ENCODE measurements around the gene CAVIN1.
"Not testable (repeated sequence)": the region's sequence is repeated elsewhere in the genome, so short reads cannot be mapped to it uniquely, and the experiment has no call there.

Gene CAVIN1

GRCh38 chr17:42386777-42387657 is 36.0 kb downstream of the CAVIN1 start:
- no peak for DNase-seq (ENCODE audit: low read depth, low spot score)
- peak overlapping the region; percentile 89 for H3K27ac ChIP-seq

GRCh38 chr17:42381898-42382297 is 41.2 kb downstream of the CAVIN1 start:
- H3K27ac ChIP-seq: no peak overlapping the region

GRCh38 chr17:42380935-42381334 is 42.1 kb downstream of the CAVIN1 start:
- no peak overlapping the region for H3K27ac ChIP-seq
- DNase-seq (ENCODE audit: low read depth, low spot score): no peak

More at GRCh38 chr17:42381898-42382297, 41.2 kb downstream of the CAVIN1 start:
- no peak for DNase-seq (ENCODE audit: low read depth, low spot score)

- no peak for DNase-seq (ENCODE audit: low read depth, low spot score)
Observed at GRCh38 chr17:42378959-42379594, 44.0 kb downstream of the CAVIN1 start.

DNA sequence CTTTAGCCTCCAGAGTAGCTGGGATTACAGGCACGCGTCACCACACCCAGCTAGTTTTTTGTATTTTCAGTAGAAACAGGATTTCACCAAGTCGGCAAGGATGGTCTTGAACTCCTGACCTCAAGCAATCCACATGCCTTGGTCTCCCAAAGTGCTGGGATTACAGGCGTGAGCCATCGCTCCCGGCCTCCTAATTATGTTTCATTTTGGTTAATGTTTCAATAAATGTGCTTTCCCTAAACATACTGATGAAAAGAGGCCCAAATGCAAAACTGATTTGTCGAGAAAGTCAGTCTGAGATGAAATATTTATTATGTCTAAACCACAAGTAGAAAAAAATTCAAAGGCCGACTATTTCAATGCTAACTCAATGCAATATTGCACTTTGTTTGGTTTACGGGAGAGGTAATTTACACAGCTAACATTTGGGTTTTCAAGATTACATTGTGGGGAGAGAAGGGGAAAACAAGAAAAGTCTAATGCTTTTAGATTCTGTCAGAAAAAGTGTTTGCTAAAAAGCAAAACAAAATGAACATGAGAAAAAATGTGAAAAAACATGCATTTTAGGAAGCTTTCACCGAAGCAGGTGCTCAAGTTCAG is 44.6 kb downstream of the CAVIN1 start:
- H3K27ac ChIP-seq: peak overlapping the region; percentile 47
- no peak for DNase-seq (ENCODE audit: low read depth, low spot score)

More at GRCh38 chr17:42378959-42379594, 44.0 kb downstream of the CAVIN1 start:
- H3K27ac ChIP-seq: peak overlapping the region; percentile 47

- H3K27ac ChIP-seq: no peak overlapping the region
- no peak for DNase-seq (ENCODE audit: low read depth, low spot score)
Observed at GRCh38 chr17:42373896-42374295, 49.2 kb downstream of the CAVIN1 start.

- DNase-seq (ENCODE audit: low read depth, low spot score): no peak
- H3K27ac ChIP-seq: no peak overlapping the region
Observed at GRCh38 chr17:42372142-42372541, 50.9 kb downstream of the CAVIN1 start.

DNA sequence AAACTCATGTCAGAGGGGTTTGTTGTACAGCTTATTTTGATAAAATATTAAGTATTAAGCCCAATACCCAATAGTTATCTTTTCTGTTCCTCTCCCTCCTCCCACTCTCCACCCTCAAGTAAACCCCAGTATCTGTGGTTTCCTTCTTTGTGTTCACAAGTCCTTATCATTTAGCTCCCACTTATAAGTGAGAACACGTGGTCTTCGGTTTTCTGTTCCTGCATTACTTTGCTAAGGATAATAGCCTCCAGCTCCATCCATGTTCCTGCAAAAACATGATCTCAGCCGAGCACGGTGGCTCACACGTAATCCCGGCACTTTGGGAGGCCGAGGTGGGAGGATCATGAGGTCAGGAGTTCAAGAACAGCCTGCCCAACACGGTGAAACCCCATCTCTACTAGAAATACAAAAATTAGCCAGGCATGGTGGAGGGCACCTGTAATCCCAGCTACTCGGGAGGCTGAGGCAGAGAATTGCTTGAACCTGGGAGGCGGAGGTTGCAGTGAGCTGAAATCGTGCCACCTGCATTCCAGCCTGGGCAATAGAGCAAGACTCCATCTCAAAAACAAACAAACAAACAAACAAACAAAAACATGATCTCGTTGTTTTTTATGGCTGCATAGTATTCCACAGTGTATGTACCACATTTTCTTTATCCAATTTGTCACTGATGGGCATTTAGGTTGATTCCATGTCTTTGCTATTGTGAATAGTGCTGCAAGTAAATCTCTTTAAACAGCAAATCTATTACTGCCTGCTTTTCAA is 54.1 kb downstream of the CAVIN1 start:
- DNase-seq (ENCODE audit: low read depth, low spot score); H3K27ac ChIP-seq: not testable (repeated sequence)

- H3K27ac ChIP-seq; DNase-seq (ENCODE audit: low read depth, low spot score): not testable (repeated sequence)
Observed at GRCh38 chr17:42368310-42368709, 54.7 kb downstream of the CAVIN1 start.

DNA sequence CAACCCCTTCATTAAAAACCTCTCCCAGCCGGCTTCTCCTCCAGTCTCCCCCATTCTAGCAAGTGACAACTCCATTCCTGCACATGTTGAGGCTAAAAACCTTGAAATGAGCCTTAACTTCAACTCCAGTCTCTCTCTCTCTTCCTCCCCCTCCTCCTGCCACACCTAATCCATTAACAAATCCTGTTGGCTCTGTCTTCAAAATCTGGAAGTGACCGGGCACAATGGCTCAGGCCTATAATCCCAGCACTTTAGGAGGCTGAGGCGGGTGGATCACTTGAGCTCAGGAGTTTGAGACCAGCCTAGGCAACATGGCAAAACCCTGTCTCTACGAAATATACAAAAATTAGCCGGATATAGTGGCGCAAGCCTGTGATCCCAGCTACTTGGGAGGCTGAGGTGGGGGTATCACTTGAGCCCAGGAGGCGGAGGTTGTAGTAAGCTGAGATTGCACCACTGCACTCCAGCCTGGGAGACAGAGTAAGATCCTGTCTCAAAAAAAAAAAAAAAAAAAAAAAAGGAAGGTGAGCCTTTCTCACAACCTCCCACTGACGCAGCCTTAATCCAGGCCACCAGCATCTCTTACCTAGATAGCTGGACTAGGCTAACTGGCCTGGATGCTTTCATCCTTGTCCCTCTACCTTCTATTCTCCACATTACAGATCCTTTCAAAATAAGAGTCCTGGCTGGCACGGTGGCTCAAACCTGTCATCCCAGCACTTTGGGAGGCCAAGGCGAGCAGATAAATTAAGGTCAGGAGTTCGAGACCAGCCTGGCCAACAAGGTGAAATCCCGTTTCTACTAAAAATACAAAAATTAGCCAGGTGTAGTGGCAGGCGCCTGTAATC is 56.7 kb downstream of the CAVIN1 start:
- H3K27ac ChIP-seq: not testable (repeated sequence)

DNA sequence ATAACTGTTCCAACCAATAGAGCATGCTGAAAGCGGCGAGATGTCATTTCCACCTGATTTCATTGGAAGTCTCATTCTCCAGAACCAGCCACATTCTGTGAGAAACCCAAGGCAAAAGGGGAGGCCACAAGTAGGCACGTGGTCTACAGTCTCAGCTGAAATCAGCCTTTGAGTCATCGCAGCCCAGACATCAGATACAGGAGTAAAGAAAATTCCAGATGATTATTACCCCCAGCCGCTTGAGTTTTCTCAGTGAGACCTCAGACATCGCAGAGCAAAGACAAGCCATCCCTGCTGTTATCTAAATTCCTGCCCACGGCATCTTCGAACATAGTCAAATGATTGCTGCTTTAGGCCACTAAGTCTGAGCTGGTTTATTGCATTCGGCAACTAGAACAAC is 57.9 kb downstream of the CAVIN1 start:
- DNase-seq (ENCODE audit: low read depth, low spot score): no peak
- no peak overlapping the region for H3K27ac ChIP-seq

More for the DNA sequence above, 56.7 kb downstream of the CAVIN1 start:
- DNase-seq (ENCODE audit: low read depth, low spot score): not testable (repeated sequence)

GRCh38 chr17:42363767-42364585 is 59.1 kb downstream of the CAVIN1 start:
- no peak for DNase-seq (ENCODE audit: low read depth, low spot score)
- no peak overlapping the region for H3K27ac ChIP-seq

GRCh38 chr17:42363231-42363630 is 59.8 kb downstream of the CAVIN1 start:
- no peak for DNase-seq (ENCODE audit: low read depth, low spot score)
- no peak overlapping the region for H3K27ac ChIP-seq

- no peak overlapping the region for H3K27ac ChIP-seq
- DNase-seq (ENCODE audit: low read depth, low spot score): no peak
Observed at GRCh38 chr17:42362245-42362961, 60.7 kb downstream of the CAVIN1 start.

GRCh38 chr17:42361781-42362186 is 61.3 kb downstream of the CAVIN1 start:
- H3K27ac ChIP-seq: no peak overlapping the region
- DNase-seq (ENCODE audit: low read depth, low spot score): no peak

GRCh38 chr17:42360388-42360787 is 62.7 kb downstream of the CAVIN1 start:
- not testable (repeated sequence) for H3K27ac ChIP-seq; DNase-seq (ENCODE audit: low read depth, low spot score)

- no peak for DNase-seq (ENCODE audit: low read depth, low spot score)
- H3K27ac ChIP-seq: no peak overlapping the region
Observed at GRCh38 chr17:42359133-42359532, 63.9 kb downstream of the CAVIN1 start.

GRCh38 chr17:42358434-42358833 is 64.6 kb downstream of the CAVIN1 start:
- no peak for DNase-seq (ENCODE audit: low read depth, low spot score)
- no peak overlapping the region for H3K27ac ChIP-seq
